H4 (cell line): ENCODE data around the gene VAV3. TPM values are rescaled to one million over a fixed set of nuclear protein-coding genes. Genes with fewer than 3 reads are reported as not detected.
"Not testable (repeated sequence)": the region's sequence is repeated elsewhere in the genome, so short reads cannot be mapped to it uniquely, and the experiment has no call there.

Experiments
- DNase-seq: peaks from one replicate; pipeline ENCODE4 v3.0.0-alpha.2; 2015; ENCODE audit warnings: low spot score
- total RNA-seq: library from RNA; depleted of rRNA; stranded (reverse); fragments of >200 nt; shearing (Covaris generic); gene quantifications from 2 replicates; pipeline ENCODE4 v1.2.3, GENCODE V29; 2014

Gene VAV3
- total RNA-seq, 1 experiment from 2014 or later, result 40.5 TPM

DNA sequence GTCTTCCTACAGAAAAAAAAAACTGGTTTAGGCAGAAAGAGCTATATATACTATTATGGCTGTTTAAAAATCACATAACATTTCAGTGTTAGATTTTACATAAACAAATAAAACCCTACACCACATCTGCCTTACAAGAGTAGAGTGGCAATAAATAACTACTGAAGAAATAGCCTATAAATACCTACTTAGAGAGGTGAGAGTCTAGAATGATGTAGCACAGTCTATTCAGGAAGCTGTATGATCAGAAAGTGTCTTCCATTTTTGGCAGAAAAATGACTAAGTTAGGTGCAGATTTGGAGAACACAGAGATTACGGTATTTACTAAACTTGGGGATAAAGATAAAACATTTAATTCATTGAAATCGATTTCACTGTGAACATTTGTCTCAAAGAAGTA is 75.5 kb downstream of the VAV3 start:
- no peak for DNase-seq

DNA sequence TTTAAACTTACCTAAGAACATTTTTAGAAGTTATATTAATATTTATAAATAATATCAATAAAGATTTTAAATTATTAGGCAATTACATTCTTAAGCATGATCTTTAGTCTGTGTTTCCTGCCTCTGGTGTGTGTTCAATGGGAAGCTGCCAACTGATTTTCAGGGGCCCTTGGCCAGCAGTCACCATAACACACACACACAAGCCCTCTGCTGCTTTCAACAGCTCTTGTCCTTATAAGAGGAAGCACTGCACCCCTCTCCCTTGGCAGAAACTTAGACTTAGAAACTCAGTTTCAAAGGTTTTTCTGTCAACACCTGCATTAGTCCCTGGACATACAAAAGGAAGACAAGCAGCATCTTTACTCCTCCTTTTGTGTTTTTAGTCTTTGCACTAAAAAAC is 81.4 kb downstream of the VAV3 start:
- no peak for DNase-seq

DNA sequence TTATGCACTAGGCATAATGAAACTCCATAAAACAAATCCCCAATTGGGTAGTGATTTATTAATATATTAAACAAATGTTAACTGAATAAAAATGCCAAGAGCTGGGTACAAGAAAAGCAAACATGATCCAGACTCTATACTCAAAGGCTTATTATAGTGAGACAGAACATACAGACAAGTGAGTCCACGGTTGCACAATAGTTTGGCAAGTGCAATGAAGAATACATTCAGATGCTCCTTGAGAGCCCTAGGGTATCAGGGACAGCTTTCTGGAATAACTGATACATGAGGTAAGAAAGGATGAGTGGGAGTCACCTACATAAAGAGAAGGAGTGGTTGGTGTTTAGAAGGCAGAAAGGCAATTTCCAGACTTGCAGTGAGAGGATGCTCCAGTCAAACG is 85.1 kb downstream of the VAV3 start:
- DNase-seq, result no peak

DNA sequence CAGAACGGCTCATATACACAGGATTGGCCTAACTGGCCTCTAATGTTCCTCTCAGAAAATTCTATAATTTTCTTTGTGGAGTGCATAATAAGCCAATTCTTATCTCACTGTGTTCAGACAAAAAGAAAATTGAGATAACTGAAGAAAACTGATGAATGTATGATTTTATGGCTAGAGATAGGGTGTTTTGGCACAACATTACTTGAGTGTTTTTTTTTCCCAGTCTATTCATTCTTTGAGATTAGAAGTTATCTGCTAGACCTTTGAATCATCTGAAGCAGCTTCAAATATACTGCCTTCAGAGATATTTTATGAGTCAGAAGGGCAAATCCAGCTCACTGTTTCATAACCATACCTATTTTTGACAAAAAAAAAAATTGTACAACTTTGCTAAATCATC is 85.6 kb downstream of the VAV3 start:
- no peak for DNase-seq

DNA sequence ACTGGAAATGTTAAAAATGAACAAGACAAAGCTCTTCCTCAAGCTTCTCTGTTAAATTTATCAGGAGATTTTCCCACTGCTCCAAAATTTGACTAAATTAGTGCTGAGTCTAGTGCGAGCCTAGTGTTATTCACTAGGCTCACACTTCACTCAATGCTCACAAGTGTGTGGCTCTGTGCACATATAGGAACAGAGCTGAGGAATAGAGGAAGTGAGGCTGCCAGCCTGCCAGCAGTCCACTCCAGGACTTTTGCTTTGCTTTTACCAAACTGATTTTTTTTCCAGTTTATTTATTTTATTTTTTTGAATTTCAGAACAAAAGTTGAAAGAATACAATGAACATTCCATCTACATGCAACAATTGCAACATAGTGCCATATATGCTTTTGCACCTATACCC is 87.2 kb downstream of the VAV3 start:
- no peak for DNase-seq

DNA sequence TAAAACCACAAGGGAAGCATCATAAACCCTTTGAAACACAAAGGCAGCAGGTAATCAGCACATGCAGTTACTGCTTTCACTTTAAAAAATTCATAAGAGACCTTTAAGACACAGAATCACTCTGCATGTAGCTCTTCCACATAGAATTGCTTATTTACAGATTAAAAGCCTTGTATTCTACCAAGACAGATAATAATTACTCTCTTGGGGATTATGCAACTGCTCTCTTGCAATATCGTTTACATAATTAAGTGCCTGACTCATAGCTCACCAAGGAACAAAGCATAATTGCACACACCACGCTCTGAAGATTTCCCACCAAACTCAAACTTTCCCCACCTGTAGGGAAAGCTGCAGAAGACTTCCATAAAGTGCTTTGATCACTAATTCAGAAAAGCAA is 87.9 kb downstream of the VAV3 start:
- DNase-seq, result peak; percentile 43

DNA sequence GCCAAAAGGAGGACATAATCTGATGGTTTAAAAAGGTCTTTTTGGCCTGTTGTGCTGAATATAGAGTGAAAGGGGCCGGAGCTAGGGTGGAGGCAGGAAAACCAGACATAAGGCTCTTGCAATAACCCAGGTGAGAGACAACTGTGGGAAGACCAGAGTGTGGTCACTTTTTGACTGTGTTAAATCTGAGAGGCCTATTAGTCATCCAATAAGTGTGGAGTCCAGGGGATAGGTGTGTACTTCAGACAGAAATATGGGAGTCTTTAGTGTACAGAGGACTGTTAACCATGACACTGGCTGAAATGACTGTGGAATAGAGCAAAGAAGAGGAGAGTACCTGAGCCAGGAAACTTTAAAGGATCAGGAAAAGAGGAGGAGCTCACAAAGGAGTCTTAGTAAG is 89.3 kb downstream of the VAV3 start:
- no peak for DNase-seq

DNA sequence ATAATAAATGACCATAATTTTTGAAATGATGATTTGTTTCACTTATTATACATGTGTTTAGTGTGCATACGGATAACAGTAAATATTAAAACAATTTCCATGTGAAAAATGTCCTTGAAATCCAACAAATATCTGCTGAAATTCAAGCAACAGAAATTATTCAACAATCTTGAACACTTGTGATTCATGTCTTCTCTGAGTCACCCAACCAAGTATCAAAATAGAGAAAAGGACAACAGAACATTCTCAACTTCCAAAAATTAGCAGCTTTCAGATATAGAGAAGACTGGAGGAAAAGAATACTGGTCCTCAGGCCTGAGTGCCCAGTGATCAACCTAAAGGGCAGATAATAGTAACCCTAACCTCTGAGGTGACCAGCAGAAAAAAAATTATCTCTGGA is 90.8 kb downstream of the VAV3 start:
- DNase-seq, result no peak

DNA sequence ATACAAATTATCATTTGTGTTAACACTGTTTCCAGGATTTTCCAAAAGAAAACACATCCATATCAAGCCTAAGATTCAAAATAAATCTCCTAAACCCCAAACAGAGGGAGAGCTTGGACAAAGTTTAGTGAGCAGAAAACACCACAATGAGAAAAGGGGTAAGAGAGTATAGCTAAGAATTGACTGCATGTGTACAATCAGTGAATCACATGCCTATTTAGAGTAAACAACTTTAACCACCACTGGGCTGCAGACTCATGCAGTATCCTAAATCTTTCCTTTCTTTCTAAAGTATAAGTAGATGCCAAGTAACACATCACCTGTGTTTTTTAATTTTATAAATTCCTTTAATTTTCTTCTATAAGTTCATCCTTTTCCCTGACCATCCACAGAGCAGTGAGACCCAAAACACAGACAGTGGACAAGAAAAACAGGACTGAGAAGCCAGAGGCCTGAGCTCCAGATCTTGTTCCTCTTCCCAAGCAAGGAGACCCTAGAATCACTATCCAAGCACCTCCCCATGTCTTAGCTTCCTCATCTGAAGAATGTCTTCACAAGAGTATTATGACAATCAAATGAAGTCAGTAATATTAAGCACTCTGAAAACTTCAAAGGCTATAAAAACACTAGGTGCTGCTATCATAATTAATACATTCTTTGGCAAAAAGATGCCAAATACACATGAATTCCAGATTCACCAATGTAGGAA is 93.1 kb downstream of the VAV3 start:
- peak; percentile 25 for DNase-seq

DNA sequence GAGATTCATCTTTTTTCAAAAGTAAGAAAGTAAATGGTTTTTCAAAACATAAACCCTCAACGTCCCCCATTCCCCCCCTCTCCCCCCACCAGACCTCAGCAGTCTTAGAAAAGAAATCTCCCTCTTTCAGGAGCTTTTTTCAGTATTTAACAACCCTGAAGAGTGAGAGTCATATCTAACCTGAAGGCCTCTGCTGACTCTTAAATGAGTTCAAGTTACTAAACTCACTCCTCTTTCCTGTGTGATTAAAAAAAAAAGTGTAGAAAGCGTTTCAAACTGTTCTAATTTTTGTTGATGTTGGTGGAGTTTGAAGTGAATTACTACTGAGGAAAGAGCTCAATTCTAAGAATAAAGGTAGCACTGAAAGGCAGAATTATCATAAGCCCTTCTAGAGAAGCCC is 93.7 kb downstream of the VAV3 start:
- DNase-seq, result no peak

DNA sequence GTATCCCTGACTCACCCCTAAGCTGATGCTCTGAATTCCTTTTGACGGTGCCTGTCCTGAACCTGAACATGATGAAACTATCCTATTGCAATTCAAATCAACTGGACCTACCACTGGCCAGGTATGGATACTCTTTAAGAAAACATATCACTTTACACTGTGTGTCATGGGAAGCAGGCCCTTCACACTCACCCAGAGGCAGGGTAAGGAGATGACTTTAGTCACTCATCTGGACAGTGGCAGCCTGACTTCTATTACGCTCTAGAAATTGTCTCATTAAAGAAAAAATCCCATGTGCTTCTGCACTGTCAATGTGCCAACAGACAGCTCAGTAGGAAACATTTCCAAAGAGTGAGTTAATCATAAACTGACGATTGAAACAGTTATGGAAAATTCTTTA is 94.3 kb downstream of the VAV3 start:
- DNase-seq, result no peak

DNA sequence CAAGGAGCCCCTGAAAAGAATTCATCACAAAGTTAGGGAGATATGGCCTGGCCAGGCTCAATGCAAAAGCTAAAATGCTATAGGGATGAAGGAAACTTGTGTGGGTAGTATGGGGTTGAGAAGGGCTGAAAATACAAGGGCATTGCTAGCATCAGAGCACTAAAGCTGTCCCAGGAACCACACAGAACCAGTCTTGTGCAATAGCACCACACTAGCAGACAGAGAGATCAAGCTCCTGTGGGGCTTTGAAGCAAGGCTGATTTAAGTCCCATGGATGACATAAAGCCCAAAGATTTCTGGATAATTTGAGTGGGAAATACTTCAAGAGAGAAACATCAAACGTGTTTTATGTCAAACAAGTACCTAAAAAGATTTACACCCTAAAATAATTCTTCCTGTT is 97.1 kb downstream of the VAV3 start:
- no peak for DNase-seq

DNA sequence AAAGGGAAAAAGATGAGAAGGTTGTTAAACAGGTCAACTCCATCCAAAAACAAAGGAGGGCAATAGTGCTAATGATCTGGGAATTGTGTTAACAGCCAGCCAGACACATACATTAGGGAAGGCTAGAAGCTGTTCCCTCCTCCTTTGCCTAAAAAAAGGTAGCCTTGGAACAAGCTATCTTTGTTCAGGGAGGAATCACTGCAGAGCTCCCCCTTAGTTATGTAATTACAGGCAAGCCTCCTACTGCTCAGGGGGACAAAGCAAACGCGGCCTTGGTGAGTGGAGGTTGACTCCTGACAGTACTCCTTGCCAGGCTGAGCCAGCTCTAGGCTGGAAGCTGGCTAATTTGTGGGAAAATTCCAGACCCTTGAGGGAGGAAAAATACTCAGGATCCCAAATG is 97.6 kb downstream of the VAV3 start:
- no peak for DNase-seq

DNA sequence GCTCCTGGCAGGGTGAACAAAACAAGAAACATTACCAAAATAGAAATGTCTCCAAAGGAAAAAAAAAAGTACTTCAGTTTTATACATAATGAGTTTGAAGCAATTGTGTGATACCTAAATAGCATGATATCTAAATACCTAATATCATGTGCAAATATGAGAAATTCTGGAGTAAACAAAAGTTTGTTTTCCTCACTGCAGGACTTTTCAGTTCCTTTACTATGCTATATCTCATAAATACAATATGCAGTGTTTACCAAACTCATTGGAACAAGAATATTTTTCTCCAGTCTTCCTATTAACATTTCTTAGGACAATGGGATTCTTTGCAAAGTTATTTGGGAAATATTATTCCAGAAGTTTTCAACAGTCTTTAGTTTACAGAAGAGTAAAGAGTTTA is 98.1 kb downstream of the VAV3 start:
- DNase-seq, result no peak

DNA sequence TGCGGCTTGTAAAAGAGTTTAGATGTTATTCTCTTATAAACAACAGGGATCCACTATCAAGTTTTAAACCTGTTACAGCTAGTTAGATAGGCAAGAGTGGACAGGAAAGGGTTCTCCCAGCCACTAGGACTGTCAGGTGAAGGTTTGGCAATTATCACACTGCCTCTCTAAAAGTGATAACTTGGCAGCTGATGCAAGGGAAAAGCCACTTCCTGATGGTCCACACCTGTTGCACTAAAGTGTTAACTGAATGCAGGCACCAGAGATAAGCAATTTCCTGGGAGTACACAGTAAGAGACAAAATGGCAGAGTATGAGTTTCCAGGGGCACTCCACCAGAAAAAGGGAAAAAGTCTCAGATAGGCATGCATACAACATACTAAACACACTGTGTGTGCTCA is 99.4 kb downstream of the VAV3 start:
- DNase-seq, result no peak

DNA sequence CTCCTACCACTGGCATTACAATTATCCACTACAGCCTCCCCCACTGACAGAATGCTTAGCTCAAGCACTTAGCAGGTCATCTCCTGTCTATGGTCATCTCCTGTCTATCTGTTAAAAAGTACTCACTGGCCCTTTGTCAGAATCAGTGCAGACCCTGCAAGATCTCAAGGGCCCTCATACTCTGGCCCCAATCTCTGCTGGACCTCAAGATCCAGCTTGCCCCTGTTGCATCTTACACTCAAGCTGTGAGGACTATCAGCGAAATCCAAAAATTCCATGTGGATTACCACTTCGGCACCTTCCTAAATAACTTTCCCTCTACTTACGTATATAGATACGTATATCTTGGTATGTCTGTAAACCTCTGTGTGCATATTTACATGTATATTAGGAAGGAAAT is 101.6 kb downstream of the VAV3 start:
- no peak for DNase-seq

DNA sequence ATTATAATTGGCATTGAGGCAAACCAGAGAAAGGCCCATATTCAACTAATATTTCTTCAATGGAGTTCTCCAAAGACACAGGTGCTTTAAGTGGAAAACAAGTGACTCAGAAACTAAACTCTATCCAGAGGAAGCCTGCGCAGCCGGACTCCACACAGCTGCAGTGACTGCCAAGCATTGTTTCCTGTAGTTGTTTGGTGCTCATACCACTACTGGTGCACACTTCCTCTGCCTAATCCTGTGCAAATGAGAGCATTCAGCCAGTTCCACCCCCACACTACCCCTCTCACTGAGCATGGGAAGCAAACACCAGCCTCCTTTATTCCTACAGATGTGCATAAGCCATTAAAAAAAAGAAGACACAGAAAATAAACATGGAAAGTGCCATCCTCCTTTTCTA is 102.9 kb downstream of the VAV3 start:
- no peak for DNase-seq

DNA sequence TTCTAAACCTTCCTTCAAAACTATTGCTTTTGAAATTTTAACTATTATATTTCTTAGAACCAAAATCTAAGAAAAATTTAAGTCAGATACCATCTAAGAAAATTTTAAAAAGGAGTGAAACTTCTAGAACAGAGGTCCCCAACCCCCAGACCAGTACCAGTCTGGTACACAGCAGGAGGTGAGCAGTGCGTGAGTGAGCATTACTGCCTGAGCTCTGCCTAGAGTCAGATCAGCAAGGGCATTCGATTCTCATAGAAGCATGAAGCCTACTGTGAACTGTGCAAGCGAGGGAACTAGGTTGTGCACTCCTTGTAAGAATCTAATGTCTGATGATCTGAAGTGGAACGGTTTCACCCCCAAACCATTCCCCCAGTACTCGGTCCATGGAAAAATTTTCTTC is 106.7 kb downstream of the VAV3 start:
- DNase-seq, result no peak

DNA sequence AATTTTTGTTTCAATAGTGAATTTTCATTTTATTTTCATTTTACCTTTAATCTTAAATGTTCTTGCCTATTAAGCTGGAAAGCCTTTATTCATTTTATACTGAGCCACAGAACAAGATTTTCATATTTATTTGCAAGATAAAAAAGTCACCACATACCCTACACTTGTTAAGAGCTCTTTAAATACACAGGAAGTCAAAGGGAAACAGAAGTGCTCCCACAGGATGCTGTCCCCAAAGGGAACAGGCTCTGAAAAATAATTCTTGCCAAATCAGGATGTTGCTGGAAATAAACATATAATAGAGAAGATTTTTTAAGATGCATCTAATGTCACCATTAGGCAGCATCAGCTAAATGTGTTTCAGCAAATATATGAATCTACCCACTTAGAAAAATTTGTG is 113.6 kb downstream of the VAV3 start:
- DNase-seq, result no peak

DNA sequence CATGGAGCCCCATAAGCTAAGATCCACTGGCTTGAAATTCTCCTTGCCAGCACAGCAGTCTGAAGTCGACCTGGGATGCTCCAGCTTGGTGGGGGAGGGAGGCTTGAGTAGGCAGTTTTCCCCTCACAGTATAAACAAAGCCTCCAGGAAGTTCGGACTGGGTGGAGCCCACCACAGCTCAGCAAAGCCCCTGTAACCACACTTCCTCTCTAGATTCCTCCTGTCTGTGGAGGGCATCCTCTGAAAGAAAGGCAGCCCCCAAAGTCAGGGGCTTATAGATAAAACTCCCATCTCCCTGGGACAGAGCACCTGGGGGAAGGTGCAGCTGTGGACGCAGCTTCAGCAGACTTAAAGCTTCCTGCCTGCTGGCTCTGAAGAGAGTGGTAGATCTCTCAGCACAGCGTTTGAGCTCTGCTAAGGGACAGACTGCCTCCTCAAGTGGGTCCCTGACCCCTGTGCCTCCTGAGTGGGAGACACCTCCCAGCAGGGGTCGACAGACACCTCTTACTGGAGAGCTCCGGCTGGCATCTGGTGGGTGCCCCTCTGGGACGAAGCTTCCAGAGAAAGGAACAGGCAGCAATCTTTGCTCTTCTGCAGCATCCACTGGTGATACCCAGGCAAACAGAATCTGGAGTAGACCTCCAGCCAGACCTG is 120.3 kb downstream of the VAV3 start:
- DNase-seq, result not testable (repeated sequence)

DNA sequence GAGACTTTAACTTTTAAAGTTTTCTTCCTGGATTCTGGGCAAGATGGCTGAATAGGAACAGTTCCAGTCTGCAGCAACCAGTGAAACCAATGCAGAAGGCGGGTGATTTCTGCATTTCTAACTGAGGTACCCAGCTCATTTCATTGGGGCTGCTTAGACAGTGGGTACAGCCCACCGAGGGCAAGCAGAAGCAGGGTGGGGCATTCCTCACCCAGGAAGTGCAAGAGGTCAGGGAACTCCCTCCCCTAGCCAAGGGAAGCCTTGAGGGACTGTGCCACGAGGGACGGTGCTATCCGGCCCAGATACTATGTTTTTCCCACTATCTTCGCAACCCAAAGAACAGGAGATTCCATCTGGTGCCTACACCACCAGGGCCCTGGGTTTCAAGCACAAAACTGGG is 121.0 kb downstream of the VAV3 start:
- DNase-seq, result no peak

DNA sequence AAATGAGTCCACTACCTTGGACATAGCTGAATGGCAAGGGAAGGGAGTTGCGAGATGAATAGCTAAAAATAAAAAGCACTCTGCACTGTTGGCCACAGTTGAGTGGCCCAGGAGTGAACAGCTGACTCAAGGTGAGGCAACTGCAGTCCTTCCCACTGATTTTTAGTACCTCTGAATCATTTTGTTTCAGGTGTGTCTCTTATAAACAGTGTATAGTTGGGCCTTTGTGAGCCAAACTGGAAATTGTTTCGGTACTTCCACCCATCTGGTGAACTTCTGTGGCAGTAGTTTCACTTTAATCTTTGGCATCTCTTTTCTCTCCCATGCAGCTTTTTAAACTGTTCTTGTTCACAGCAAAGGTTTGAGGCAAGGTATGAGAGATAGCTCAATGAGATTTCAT is 122.7 kb downstream of the VAV3 start:
- no peak for DNase-seq

DNA sequence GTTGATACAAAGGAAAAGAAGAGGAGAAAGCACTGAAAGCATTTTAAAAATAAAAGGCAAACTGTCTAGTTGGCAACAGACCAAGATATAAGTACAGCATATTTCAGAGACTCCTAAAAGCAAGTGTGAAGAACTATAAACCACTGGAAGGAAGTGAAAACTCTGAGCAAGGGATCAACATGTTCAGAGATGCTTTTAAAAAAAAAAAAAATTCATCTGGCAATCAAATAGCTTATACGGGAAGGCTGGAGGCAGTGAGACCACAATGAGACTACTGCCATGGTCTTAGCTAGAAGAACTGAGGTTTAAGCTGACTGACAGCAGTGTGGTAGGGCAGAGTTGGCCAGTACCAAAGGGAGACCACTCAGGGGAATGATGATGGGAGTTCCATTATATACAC is 124.3 kb downstream of the VAV3 start:
- DNase-seq, result no peak

DNA sequence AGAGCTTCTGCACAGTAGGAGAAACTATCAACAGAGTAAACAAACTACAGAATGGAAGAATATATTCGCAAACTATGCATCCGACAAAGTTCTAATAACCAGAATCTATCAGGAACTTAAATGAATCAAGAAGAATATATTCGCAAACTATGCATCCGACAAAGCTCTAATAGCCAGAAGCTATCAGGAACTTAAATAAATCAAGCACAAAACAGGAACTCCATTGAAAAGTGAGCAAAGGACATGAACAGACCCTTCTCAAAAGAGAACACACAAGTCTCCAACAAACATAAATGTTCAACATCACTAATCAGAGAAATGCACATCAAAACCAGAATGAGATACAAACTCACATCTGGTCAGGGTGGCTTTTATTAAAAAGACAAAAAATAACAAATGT is 126.9 kb downstream of the VAV3 start:
- DNase-seq, result no peak
